ENCODE results near the gene GATB. TPM values are rescaled to one million over a fixed set of nuclear protein-coding genes. Genes with fewer than 3 reads are reported as not detected.
A peak's percentile ranks its signal among the peaks of the same experiment; 100 is the strongest.

Gene GATB
- total and polyA plus RNA-seq, 2 experiments from 2014 or later, result 18.0 to 20.0 TPM

- Histone ChIP-seq H3K4me1 (ENCODE audit: insufficient read depth) (peaks cover 9% of the 10 kb centered on the region; the same call in 1 of the 2 replicates), H3K9me3 (ENCODE audit: low read depth) (no peaks in the 10 kb centered on the region), H3K79me2 (ENCODE audit: insufficient read depth) (no peaks in the 10 kb centered on the region), H4K20me1 (ENCODE audit: insufficient read depth) (no peaks in the 10 kb centered on the region), H3K27ac (no peak overlapping the region), H3K9ac (no peak overlapping the region), H3F3A (ENCODE audit: insufficient read depth) (no peaks in the 10 kb centered on the region), H3K9me2 (ENCODE audit: insufficient read depth) (no peaks in the 10 kb centered on the region), H3K27me3 (replicated peaks; ENCODE audit: insufficient read depth) (no peaks in the 10 kb centered on the region), H3K4me3 (no peak overlapping the region), H3K4me2 (ENCODE audit: unreplicated experiment) (no peak overlapping the region), H2AFZ (no peak overlapping the region), H3K36me3 (ENCODE audit: low read depth) (no peaks in the 10 kb centered on the region)
- no peak for TF ChIP-seq EZH2 (IDR thresholded peaks at IDR 0.05; ENCODE audit: insufficient read depth, poor library complexity, severe bottlenecking)
- TF ChIP-seq EZH2phosphoT487 (IDR thresholded peaks at IDR 0.05; ENCODE audit: insufficient read depth, low read depth), result no peak
- in situ Hi-C loops (cut with MboI), result no loop called here
- DNase-seq, result no peak
- 69 to 70% methylated on average over 4 of the region's 4 CpGs for whole genome bisulfite sequencing, 2 experiments (ENCODE audit: low coverage in 1 of 2, low lambda C conversion rate in 2 of 2, missing lambda C conversion rate in 2 of 2)
These were observed 92.0 kb downstream of the GATB start for GRCh38 chr4:151668689-151669402.

GRCh38 chr4:151667666-151668065, 93.1 kb downstream of the GATB start:
- Histone ChIP-seq H3K27ac (no peak overlapping the region), H3K9ac (no peak overlapping the region)

GRCh38 chr4:151667048-151667447, 93.8 kb downstream of the GATB start:
- Histone ChIP-seq H3K4me3 (no peak overlapping the region), H3K4me1 (ENCODE audit: insufficient read depth) (peaks cover 9% of the 10 kb centered on the region; the same call in 1 of the 2 replicates), H3K36me3 (ENCODE audit: low read depth) (no peaks in the 10 kb centered on the region), H4K20me1 (ENCODE audit: insufficient read depth) (no peaks in the 10 kb centered on the region), H3K9me3 (ENCODE audit: low read depth) (no peaks in the 10 kb centered on the region), H3K9ac (no peak overlapping the region), H3F3A (ENCODE audit: insufficient read depth) (no peaks in the 10 kb centered on the region), H3K27me3 (replicated peaks; ENCODE audit: insufficient read depth) (no peaks in the 10 kb centered on the region), H3K9me2 (ENCODE audit: insufficient read depth) (no peaks in the 10 kb centered on the region), H3K79me2 (ENCODE audit: insufficient read depth) (no peaks in the 10 kb centered on the region), H2AFZ (peak overlapping the region; percentile 47), H3K27ac (peak overlapping the region; percentile 23; the same call in 1 of the 2 replicates), H3K4me2 (ENCODE audit: unreplicated experiment) (no peak overlapping the region)
- peak; percentile 66 for DNase-seq
- in situ Hi-C loops (cut with MboI), result no loop called here
- WGBS, 2 experiments (ENCODE audit: low coverage in 1 of 2, low lambda C conversion rate in 2 of 2, missing lambda C conversion rate in 2 of 2), result 4 to 5% methylated on average over 3 of the region's 3 CpGs
- TF ChIP-seq EZH2phosphoT487 (IDR thresholded peaks at IDR 0.05; ENCODE audit: insufficient read depth, low read depth) (no peak), EZH2 (IDR thresholded peaks at IDR 0.05; ENCODE audit: insufficient read depth, poor library complexity, severe bottlenecking) (no peak)

More at GRCh38 chr4:151667666-151668065, 93.1 kb downstream of the GATB start:
- H4K20me1 ChIP-seq (ENCODE audit: insufficient read depth), result no peaks in the 10 kb centered on the region
- no peaks in the 10 kb centered on the region for H3K79me2 ChIP-seq (ENCODE audit: insufficient read depth)
- H3K4me3 ChIP-seq, result no peak overlapping the region
- no peak for DNase-seq
- no peaks in the 10 kb centered on the region for H3F3A ChIP-seq (ENCODE audit: insufficient read depth)
- H2AFZ ChIP-seq, result no peak overlapping the region
- no peaks in the 10 kb centered on the region for H3K9me3 ChIP-seq (ENCODE audit: low read depth)
- in situ Hi-C loops (cut with MboI), result no loop called here
- H3K36me3 ChIP-seq (ENCODE audit: low read depth), result no peaks in the 10 kb centered on the region
- H3K27me3 ChIP-seq (replicated peaks; ENCODE audit: insufficient read depth), result no peaks in the 10 kb centered on the region
- TF ChIP-seq EZH2phosphoT487 (IDR thresholded peaks at IDR 0.05; ENCODE audit: insufficient read depth, low read depth) (no peak), EZH2 (IDR thresholded peaks at IDR 0.05; ENCODE audit: insufficient read depth, poor library complexity, severe bottlenecking) (no peak)
- peaks cover 9% of the 10 kb centered on the region; the same call in 1 of the 2 replicates for H3K4me1 ChIP-seq (ENCODE audit: insufficient read depth)
- 88 to 91% methylated on average over 4 of the region's 4 CpGs for WGBS, 2 experiments (ENCODE audit: low coverage in 1 of 2, low lambda C conversion rate in 2 of 2, missing lambda C conversion rate in 2 of 2)
- no peak overlapping the region for H3K4me2 ChIP-seq (ENCODE audit: unreplicated experiment)
- H3K9me2 ChIP-seq (ENCODE audit: insufficient read depth), result no peaks in the 10 kb centered on the region

GRCh38 chr4:151666501-151666900, 94.3 kb downstream of the GATB start:
- H3K27me3 ChIP-seq (replicated peaks; ENCODE audit: insufficient read depth), result no peaks in the 10 kb centered on the region
- H3K9me2 ChIP-seq (ENCODE audit: insufficient read depth), result no peaks in the 10 kb centered on the region
- H3K4me1 ChIP-seq (ENCODE audit: insufficient read depth), result peaks cover 9% of the 10 kb centered on the region; the same call in 1 of the 2 replicates
- no peak for DNase-seq
- H3F3A ChIP-seq (ENCODE audit: insufficient read depth), result no peaks in the 10 kb centered on the region
- no peaks in the 10 kb centered on the region for H4K20me1 ChIP-seq (ENCODE audit: insufficient read depth)
- in situ Hi-C loops (cut with MboI), result no loop called here
- no peak overlapping the region for H3K9ac ChIP-seq
- H3K36me3 ChIP-seq (ENCODE audit: low read depth), result no peaks in the 10 kb centered on the region
- H3K79me2 ChIP-seq (ENCODE audit: insufficient read depth), result no peaks in the 10 kb centered on the region
- H3K27ac ChIP-seq, result no peak overlapping the region
- no peak overlapping the region for H2AFZ ChIP-seq
- H3K9me3 ChIP-seq (ENCODE audit: low read depth), result no peaks in the 10 kb centered on the region
- WGBS, 2 experiments (ENCODE audit: low coverage in 1 of 2, low lambda C conversion rate in 2 of 2, missing lambda C conversion rate in 2 of 2), result 63 to 72% methylated on average over 5 of the region's 5 CpGs
- TF ChIP-seq EZH2phosphoT487 (IDR thresholded peaks at IDR 0.05; ENCODE audit: insufficient read depth, low read depth) (no peak), EZH2 (IDR thresholded peaks at IDR 0.05; ENCODE audit: insufficient read depth, poor library complexity, severe bottlenecking) (no peak)
- H3K4me2 ChIP-seq (ENCODE audit: unreplicated experiment), result no peak overlapping the region
- no peak overlapping the region for H3K4me3 ChIP-seq

All from GM23248 (cell line).